Calu3 (cell line): ENCODE data around the gene FARS2. TPM values are rescaled to one million over a fixed set of nuclear protein-coding genes. Genes with fewer than 3 reads are reported as not detected.

Experiments
- BruUV-seq: library from RNA; stranded (reverse); fragments of 400-500 nt; replicated peaks from 2 replicates; lab custom pipeline; 2021; lab: Mats Ljungman, UMichigan
- CTCF ChIA-PET: fragments of 300-600 bp; sonication (Branson Sonifier 250); formaldehyde crosslinking; loops from one replicate; lab custom pipeline; 2022; ENCODE audit warnings: antibody characterized with exemption; lab: Charles Lee
- DNase-seq: peaks from one replicate; pipeline ENCODE4 v3.0.0; 2022
- H3K27ac Mint-ChIP-seq: one replicate; pipeline ENCODE4 v1.8.0; 2022; ENCODE audit warnings: mixed read lengths; ENCODE audit not compliant: unreplicated experiment
- H3K27me3 Mint-ChIP-seq: one replicate; pipeline ENCODE4 v1.8.0; 2022; ENCODE audit warnings: mixed read lengths; ENCODE audit not compliant: unreplicated experiment
- H3K36me3 Mint-ChIP-seq: one replicate; pipeline ENCODE4 v1.8.0; 2022; ENCODE audit warnings: mild to moderate bottlenecking, moderate library complexity, mixed read lengths; ENCODE audit not compliant: insufficient read depth, unreplicated experiment
- H3K4me1 Mint-ChIP-seq: one replicate; pipeline ENCODE4 v1.8.0; 2022; ENCODE audit warnings: mild to moderate bottlenecking, low read depth, mixed read lengths; ENCODE audit not compliant: unreplicated experiment
- H3K4me3 Mint-ChIP-seq: one replicate; pipeline ENCODE4 v1.8.0; 2022; ENCODE audit warnings: mild to moderate bottlenecking, low read depth, moderate library complexity, mixed read lengths; ENCODE audit not compliant: unreplicated experiment
- H3K9me3 Mint-ChIP-seq: one replicate; pipeline ENCODE4 v1.8.0; 2022; ENCODE audit warnings: low read depth, mixed read lengths; ENCODE audit not compliant: unreplicated experiment
- CTCF ChIP-seq: fragments of 200-600 bp; IDR thresholded peaks from one replicate; pipeline ENCODE4 v1.8.0; 2022; ENCODE audit warnings: antibody characterized with exemption; ENCODE audit not compliant: unreplicated experiment
- intact Hi-C: fragments of 100-400 bp; cut with micrococcal nuclease; formaldehyde crosslinking; loops from one replicate; pipeline ENCODE4 v1.10.0; 2022; ENCODE audit not compliant: unreplicated experiment
- total RNA-seq: library from RNA; stranded (reverse); gene quantifications from 2 replicates; pipeline ENCODE4 v1.2.3, GENCODE V29; 2022

Gene FARS2
- total RNA-seq, 1 experiment from 2014 or later: 13.4 TPM

GRCh38 chr6:5623769-5624168 lies 362.5 kb downstream of the FARS2 start:
- BruUV-seq: no TSS peak
- DNase-seq: no peak
- TF ChIP-seq CTCF: no peak
- H3K9me3 Mint-ChIP-seq: no peaks in the 10 kb centered on the region
- H3K36me3 Mint-ChIP-seq: no peaks in the 10 kb centered on the region
- CTCF ChIA-PET: no interaction called here
- H3K27ac Mint-ChIP-seq: no peak overlapping the region
- no peaks in the 10 kb centered on the region for H3K27me3 Mint-ChIP-seq
- H3K4me3 Mint-ChIP-seq: no peak overlapping the region
- H3K4me1 Mint-ChIP-seq: no peaks in the 10 kb centered on the region
- intact Hi-C loops: no loop called here

- no peak overlapping the region for H3K27ac Mint-ChIP-seq
- H3K9me3 Mint-ChIP-seq: no peaks in the 10 kb centered on the region
- intact Hi-C loops: no loop called here
Measured at GRCh38 chr6:5624256-5624655, 362.9 kb downstream of the FARS2 start.

GRCh38 chr6:5626727-5627426 lies 365.6 kb downstream of the FARS2 start:
- DNase-seq: no peak
- H3K4me3 Mint-ChIP-seq: no peak overlapping the region
- no peaks in the 10 kb centered on the region for H3K36me3 Mint-ChIP-seq
- BruUV-seq: no TSS peak
- TF ChIP-seq CTCF: no peak
- H3K9me3 Mint-ChIP-seq: no peaks in the 10 kb centered on the region
- H3K27ac Mint-ChIP-seq: no peak overlapping the region
- H3K4me1 Mint-ChIP-seq: no peaks in the 10 kb centered on the region
- H3K27me3 Mint-ChIP-seq: no peaks in the 10 kb centered on the region
- CTCF ChIA-PET: no interaction called here
- intact Hi-C loops: no loop called here

More at GRCh38 chr6:5624256-5624655, 362.9 kb downstream of the FARS2 start:
- no TSS peak for BruUV-seq
- H3K4me1 Mint-ChIP-seq: no peaks in the 10 kb centered on the region
- no peak for TF ChIP-seq CTCF
- CTCF ChIA-PET: no interaction called here
- no peaks in the 10 kb centered on the region for H3K36me3 Mint-ChIP-seq
- no peak for DNase-seq
- no peak overlapping the region for H3K4me3 Mint-ChIP-seq
- H3K27me3 Mint-ChIP-seq: no peaks in the 10 kb centered on the region

GRCh38 chr6:5630636-5631035 lies 369.3 kb downstream of the FARS2 start:
- no peaks in the 10 kb centered on the region for H3K9me3 Mint-ChIP-seq
- intact Hi-C loops: no loop called here
- H3K4me3 Mint-ChIP-seq: no peak overlapping the region
- CTCF ChIA-PET: no interaction called here
- no peak for DNase-seq
- no peak overlapping the region for H3K27ac Mint-ChIP-seq
- H3K4me1 Mint-ChIP-seq: no peaks in the 10 kb centered on the region
- TF ChIP-seq CTCF: no peak
- H3K27me3 Mint-ChIP-seq: no peaks in the 10 kb centered on the region
- H3K36me3 Mint-ChIP-seq: no peaks in the 10 kb centered on the region
- no TSS peak for BruUV-seq
